Brain microvascular endothelial cell (primary cell): ENCODE results near the gene ONECUT3.

Experiments used
- DNase-seq: peaks from one replicate; pipeline ENCODE4 v3.0.0-alpha.2; 2020
- H3K27ac ChIP-seq: fragments of 250-450 bp; sonication (Bioruptor Pico); 2 replicates; pipeline ENCODE4 v1.5.1; 2020; ENCODE audit warnings: mild to moderate bottlenecking, moderate library complexity
- H3K27me3 ChIP-seq: fragments of 250-450 bp; sonication (Bioruptor Pico); replicated peaks from 2 replicates; pipeline ENCODE4 v1.5.1; 2020; ENCODE audit warnings: mild to moderate bottlenecking
- H3K36me3 ChIP-seq: fragments of 250-450 bp; sonication (Bioruptor Pico); replicated peaks from 2 replicates; pipeline ENCODE4 v1.5.1; 2020; ENCODE audit warnings: mild to moderate bottlenecking
- H3K4me3 ChIP-seq: 2 replicates; pipeline ENCODE4 v1.5.1; 2011; ENCODE audit warnings: low read depth, mild to moderate bottlenecking, control low read depth, low read length, moderate library complexity
- in situ Hi-C: cut with HindIII; loops from 2 replicates; pipeline ENCODE4 v1.10.0; 2017; ENCODE audit warnings: low sequenced_read_pairs, low pct_ligation_motif_present
- TF ChIP-seq, protein P1 (sequence below): IDR thresholded peaks from 2 replicates; pipeline ENCODE4 v1.5.1; 2011; ENCODE audit warnings: low read depth, mild to moderate bottlenecking, moderate library complexity, low read length, control low read depth, inconsistent platforms; ENCODE audit errors: missing control alignments

Gene ONECUT3

DNA sequence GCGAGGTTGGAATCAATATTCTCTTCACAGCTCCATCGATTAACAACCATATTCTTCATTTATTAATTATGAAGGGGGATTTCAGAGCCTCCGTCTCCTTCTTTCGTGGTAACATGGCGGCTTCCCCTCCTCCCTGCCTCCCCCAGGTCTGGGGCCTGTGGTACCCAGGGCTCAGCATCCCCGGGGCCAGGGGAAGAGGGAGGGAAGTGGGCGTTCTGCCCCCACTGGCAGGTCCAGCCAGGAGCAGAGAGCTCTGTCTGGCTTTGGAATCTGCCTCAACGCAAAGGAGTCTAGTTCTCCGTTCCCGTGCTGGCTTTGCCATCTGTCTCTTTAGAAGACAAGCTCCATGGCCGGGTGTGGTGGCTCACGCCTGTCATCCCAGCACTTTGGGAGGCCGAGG is 37.8 kb upstream of the ONECUT3 start:
- TF ChIP-seq, protein P1, sequence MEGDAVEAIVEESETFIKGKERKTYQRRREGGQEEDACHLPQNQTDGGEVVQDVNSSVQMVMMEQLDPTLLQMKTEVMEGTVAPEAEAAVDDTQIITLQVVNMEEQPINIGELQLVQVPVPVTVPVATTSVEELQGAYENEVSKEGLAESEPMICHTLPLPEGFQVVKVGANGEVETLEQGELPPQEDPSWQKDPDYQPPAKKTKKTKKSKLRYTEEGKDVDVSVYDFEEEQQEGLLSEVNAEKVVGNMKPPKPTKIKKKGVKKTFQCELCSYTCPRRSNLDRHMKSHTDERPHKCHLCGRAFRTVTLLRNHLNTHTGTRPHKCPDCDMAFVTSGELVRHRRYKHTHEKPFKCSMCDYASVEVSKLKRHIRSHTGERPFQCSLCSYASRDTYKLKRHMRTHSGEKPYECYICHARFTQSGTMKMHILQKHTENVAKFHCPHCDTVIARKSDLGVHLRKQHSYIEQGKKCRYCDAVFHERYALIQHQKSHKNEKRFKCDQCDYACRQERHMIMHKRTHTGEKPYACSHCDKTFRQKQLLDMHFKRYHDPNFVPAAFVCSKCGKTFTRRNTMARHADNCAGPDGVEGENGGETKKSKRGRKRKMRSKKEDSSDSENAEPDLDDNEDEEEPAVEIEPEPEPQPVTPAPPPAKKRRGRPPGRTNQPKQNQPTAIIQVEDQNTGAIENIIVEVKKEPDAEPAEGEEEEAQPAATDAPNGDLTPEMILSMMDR = no peak
- H3K27ac ChIP-seq = no peak overlapping the region
- no peak for DNase-seq
- peaks cover 22% of the 10 kb centered on the region for H3K27me3 ChIP-seq
- no peaks in the 10 kb centered on the region for H3K36me3 ChIP-seq
- no peak overlapping the region for H3K4me3 ChIP-seq
- in situ Hi-C loops = no loop called here

DNA sequence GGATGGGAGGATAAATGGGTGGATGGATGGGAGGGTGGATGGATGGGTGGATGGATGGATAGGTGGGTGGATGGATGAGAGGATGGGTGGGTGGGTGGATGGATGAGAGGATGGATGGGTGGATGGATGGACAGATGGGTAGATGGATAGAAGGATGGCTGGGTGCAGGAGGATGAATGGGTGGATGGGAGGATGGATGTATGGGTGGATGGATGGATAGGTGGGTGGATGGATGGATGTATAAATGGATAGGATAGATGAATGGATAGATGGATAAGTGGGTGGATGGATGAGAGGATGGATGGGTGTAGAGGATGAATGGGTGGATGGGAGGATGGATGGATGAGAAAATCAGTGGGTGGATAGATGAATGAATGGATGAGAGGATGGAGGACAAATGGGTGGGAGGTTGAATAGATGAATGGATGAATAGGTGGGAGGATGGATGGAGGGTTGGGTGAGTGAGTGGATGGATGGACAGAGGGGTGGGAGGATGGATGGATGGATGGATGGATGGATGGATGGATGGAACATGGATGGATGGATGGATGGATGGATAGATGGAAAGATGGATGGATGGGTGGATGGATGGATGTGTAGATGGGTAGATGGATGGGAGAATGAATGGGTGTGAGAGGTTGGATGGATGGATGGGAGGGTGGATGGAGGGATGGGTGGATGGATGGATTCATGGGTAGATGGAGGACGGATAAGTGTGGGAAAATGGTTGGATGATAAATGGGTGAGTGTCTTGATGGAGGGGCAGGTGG is 35.9 kb upstream of the ONECUT3 start:
- no peak for DNase-seq
- TF ChIP-seq, protein P1 = no peak

GRCh38 chr19:1717970-1718264 is 35.4 kb upstream of the ONECUT3 start:
- Histone ChIP-seq H3K4me3 (no peak overlapping the region), H3K36me3 (no peaks in the 10 kb centered on the region), H3K27me3 (peaks cover 25% of the 10 kb centered on the region), H3K27ac (no peak overlapping the region)
- in situ Hi-C loops = no loop called here
- TF ChIP-seq, protein P1 = no peak
- DNase-seq = no peak

More for the DNA sequence above, 35.9 kb upstream of the ONECUT3 start:
- no peak overlapping the region for H3K4me3 ChIP-seq
- no peak overlapping the region for H3K27ac ChIP-seq
- in situ Hi-C loops = no loop called here
- peaks cover 25% of the 10 kb centered on the region for H3K27me3 ChIP-seq
- no peaks in the 10 kb centered on the region for H3K36me3 ChIP-seq

DNA sequence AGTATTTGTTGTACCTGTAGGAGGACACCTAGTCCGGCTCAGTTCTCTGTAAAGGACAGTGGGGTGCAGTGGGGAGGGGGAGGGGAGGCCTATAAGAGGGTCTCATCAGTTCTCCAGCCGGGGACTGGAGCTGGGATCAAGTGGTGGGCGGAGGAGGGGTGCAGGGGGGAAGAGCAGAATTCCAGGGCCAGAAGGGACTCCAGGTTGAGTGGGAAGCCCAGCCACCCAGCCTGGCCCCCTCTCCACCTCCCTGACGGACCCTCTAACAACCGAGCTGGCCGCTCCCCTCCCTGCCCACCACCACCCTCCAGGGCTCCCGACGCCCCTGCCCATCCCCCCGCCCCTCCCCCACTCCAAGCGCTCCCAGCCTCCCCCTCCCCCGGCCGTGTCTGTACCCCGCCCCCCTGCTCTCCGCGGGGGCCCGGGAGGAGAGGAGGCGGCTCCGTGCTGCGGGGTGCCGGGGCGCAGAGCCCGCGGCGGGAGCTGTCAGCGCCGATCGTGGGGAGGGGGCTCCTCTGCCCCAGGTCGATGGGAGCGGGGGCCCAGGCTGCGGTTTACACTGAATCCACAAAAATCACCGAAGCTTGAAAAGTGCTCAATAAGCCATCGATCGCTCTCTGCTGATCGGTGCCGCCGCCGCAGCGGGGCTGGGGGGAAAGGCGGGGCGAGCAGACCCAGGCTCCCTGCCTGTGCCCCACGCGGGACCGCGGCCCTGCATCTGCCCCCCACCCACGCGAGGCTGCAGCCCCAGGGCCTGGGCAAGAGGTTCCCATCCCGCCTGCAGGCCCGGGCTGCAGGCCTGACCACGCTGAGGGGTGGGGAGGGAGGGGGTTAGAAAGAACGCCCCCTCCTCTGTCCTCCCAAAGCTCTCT is 34.6 kb upstream of the ONECUT3 start:
- no peaks in the 10 kb centered on the region for H3K36me3 ChIP-seq

DNA sequence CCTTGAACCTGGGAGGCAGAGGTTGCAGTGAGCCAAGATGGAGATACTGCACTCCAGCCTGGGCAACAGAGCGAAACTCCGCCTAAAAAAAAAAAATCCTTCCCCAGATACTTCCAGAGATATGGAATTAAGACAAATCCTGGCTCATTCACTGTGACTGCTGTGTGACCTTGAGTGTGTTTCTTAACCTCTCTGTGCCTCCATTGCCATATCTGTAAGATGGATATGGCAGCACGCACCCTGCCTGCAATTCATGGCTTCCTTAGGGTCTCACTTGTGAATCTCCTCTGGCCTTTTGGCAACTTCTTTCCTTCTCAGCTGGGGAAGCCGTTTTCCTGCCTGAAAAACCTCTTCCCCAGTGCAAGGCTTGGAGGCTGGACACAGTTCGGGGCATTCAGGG is 33.8 kb upstream of the ONECUT3 start:
- peaks cover 25% of the 10 kb centered on the region for H3K27me3 ChIP-seq

More for the DNA sequence above, 34.6 kb upstream of the ONECUT3 start:
- no peak overlapping the region for H3K27ac ChIP-seq
- no peak overlapping the region for H3K4me3 ChIP-seq
- no peak for DNase-seq
- H3K27me3 ChIP-seq = peaks cover 25% of the 10 kb centered on the region
- in situ Hi-C loops = no loop called here
- TF ChIP-seq, protein P1 = no peak

More for the DNA sequence above, 33.8 kb upstream of the ONECUT3 start:
- no peak overlapping the region for H3K27ac ChIP-seq
- in situ Hi-C loops = no loop called here
- no peak overlapping the region for H3K4me3 ChIP-seq
- DNase-seq = no peak
- H3K36me3 ChIP-seq = no peaks in the 10 kb centered on the region
- TF ChIP-seq, protein P1 = no peak
